GM18870 (cell line): Measurements from ENCODE around the gene AUP1.

ENCODE experiments used
- ATAC-seq: cut with Tn5 transposase; IDR thresholded peaks from one replicate; pipeline ENCODE4 v1.9.1; 2021; ENCODE audit warnings: moderate library complexity; ENCODE audit not compliant: unreplicated experiment

Gene AUP1

DNA sequence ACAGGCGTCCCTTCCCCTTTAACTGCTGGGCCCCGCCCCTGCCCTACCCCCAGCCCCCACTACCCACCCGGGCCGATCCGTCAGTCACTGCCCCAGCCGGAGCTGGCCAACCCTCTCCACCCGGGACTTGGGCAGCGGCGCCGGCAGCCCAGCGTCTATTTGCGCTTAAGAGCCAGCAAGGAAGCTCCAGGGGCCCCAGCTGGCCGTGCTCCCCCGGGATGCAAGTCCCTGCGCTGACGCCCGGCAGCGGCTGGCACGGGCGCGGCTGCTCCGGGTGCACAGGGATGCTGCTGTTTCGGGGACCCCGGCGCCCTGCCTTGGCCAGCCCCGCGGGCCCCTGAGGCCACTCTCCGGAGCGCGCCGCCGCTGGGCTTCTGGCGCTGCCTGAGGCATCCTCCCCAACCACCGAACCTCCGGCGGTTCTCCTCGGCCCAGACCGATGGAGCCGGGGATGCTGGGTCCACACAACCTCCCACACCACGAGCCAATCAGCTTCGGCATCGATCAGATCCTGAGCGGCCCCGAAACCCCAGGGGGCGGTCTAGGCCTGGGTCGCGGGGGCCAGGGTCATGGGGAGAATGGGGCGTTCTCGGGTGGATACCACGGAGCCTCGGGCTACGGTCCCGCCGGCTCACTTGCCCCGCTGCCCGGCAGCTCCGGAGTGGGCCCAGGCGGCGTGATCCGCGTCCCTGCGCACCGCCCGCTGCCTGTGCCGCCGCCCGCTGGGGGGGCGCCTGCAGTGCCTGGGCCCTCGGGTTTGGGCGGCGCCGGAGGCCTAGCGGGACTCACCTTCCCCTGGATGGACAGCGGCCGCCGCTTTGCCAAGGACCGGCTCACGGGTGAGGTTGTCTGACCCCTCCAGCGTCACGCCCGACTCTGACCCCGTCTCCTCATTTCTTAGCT, 14.9 kb downstream of the AUP1 start, which contains the start of gene TLX2:
Gene TLX2, plus strand, starts transcription at position 83 of the 903 bp plus-strand sequence. Its CDS starts 357 bp downstream, at position 440.
- ATAC-seq: no peak

DNA sequence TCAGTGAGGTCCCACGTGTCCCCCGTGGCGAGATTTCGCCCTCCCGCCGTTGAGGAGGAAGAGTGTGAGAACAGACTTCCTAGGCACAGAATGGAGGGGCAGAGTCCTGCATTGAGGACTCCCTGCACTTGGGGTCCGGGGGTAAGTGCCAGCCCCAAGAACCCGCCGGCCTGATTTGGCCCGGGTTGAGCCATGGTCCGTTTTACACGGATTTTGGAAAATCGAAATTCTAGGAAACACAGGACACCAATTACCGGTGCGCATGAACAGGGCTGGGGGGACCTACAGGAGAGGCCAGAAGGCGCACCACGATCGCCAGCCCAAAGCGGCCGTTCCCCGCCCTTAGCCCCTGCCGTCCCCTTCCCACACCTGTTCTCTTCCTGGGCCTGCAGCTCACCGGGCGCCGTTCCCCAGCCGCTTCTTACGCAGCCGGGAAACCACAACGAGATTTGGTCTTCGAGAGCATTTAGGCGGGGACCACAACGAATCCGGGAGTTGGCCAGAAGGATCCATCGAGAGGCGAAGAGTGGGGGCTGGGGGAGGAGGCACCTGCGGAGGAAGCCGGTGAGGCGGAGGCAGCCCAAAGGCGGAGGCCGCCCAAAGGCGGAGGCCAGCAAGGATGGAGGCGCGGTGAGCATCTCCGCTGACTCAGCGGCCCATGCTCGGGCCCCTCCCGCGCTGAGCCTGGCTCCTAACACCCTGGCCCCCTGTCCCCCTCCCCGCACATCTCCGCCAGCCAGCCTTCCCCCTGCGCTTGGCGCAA, 15.7 kb downstream of the AUP1 start:
- no peak for ATAC-seq

DNA sequence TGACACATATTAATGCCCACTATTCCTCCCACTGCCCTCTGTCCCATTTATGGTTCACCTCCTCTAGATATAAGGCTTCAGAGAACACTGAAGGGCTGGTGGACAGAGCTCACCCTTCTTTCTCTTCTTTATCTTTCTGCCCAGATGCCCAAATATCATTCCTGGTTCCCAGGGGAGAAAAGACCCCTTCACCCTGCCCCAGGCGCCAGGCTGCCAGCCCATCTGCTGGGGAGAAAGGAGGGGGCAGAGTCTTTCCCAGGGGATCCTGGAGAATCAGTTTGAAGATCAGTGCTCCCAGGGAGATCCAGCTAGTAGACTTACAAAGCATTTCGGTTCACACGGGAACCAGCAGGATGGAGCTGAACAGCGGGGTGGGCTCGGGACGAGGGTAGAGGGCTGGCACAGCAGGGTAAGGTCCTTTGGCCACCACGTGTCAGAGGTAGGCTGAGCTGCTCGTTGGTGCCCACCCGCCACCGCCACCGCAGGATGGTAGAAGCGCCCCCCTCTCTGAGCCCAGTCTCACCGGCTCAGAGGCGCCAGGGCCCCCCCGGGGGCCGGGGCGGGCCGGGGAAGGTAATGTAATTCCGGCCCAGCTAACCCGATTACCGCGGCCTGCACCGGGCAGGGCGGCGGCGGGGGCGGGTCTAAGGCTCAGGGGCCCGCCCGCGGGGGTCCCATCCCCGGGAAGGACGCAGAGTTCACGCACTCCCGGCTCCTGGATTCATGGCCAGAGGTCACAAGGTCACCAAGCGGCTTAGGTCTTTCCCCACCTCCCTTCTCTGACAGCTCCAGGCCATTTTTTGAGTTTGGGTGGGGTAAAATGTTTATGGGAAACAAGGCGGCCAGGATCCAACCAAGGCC, 16.5 kb downstream of the AUP1 start:
- no peak for ATAC-seq

DNA sequence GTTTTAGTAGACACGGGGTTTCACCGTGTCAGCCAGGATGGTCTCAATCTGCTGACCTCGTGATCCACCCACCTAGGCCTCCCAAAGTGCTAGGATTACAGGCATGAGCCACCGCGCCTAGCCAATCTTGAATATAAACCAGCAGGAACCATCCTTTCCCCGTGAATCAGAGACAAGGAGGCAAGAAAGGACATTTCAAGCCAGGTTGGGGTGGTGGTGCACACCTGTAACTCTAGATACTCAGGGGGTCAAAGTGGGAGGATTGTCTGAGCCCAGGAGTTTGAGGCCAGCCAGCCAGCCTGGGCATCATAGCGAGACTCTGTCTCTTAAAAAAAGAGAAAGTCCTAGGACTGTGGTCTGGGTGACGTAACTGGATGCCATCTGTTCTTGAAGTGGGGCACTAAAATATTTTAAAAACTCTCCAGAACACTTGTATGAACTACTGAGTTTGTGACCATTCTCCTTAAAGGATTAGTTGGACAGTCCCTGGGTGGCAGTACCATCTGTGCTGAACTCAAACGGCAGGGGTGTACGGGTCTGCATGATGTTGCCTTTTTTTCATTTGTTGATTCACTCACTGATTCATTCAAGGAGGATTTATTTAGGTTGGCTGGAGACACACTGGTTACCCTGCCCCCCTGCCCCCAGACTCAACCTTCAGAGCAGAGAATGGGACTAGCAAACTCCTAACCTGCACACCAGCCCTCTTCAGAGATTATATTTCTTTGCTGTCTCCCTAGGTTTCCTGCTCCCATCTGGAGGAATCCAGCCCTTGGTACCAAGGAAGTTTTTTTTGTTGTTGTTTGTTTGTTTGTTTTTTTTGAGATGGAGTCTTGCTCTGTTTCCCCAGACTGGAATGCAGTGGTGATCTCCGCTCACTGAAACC, 18.2 kb downstream of the AUP1 start:
- no peak for ATAC-seq

DNA sequence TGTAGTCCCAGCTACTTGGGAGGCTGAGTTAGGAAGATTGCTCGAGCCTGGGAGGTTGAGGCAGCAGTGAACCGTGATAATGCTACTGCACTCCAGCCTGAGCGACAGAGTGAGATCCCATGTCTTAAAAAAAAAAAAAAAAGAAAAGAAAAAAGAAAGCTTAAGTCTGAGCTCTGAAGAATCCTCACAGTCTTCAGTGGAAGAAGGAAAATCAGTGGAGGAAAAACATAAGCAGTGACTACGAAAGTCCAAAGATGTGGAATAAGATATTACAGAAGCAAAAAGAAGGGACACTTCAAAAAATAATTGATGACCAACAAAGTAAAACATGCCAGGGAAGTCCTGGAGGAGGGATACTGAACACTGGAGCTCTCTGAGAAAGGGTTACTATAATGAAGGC, 19.2 kb downstream of the AUP1 start:
- ATAC-seq: no peak

DNA sequence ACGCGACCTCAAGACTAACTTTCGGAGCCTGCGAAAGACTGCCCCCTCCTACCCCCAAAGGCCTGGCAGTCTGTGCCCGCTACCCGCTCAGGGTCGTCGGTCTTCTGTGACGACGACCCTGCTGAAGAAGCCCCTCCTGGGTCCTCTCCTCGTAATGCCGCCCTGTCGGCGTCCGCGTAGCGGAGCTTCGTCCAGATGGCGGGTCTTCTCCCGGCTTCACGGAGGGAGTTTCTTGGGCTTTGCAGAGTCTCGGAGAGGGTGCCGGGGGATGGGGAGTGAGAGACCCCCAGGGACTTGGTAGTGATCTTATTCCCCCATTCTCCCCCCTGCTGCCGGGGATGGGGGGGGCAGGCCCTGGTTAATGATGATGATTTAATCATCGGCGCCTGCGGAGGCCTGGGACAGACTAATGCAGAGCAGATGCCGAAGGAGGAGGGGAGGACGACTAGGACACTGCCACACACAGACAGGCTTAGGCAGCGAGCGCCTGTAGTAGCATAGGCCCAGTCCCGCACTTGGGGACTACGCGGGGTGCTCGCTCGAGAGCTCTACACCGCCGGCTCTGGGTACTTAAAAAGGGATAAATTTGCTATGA, 21.5 kb downstream of the AUP1 start:
- ATAC-seq: no peak

DNA sequence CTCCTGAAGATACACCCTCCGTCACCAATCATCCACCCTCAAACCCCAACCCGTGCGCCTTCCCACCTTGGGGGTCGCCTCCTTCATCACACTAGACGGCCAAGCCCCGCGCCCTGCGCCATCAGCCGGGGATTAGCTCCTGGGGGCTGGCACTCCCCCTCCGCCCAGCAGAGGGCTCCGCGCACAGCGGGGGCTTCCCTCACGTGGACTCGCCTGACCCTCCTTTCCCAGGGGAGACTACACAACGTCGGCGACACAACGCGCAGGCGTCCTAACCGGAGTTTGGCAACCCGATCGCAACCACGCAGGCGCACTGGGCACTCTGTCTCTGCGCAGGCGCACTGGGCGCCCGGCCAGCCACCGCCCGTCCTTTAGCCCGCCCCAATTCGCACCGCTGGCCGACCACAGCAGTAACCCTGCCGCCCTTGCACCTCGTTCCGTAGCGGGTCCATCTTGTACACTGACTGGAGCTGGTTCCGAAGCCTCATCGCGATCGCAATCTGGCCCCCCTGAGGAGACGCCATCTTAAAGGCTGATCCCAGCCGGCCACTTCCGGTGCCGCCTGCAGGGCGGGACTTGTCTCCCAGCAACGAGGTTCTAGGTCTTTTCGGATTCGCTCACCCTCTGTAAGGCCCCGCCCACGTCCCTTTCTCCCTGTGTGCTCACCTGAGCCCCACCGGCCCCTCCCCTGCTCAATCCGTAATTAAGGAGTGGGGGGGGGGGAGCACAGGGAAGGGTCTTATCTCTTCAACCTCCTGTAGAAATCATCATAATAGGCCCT, 22.2 kb downstream of the AUP1 start, which contains the start of gene PCGF1:
Gene PCGF1, minus strand, starts transcription at position 551 of the 781 bp plus-strand sequence. Its CDS starts 27 bp downstream, at position 524.
- peak; percentile 91 for ATAC-seq

DNA sequence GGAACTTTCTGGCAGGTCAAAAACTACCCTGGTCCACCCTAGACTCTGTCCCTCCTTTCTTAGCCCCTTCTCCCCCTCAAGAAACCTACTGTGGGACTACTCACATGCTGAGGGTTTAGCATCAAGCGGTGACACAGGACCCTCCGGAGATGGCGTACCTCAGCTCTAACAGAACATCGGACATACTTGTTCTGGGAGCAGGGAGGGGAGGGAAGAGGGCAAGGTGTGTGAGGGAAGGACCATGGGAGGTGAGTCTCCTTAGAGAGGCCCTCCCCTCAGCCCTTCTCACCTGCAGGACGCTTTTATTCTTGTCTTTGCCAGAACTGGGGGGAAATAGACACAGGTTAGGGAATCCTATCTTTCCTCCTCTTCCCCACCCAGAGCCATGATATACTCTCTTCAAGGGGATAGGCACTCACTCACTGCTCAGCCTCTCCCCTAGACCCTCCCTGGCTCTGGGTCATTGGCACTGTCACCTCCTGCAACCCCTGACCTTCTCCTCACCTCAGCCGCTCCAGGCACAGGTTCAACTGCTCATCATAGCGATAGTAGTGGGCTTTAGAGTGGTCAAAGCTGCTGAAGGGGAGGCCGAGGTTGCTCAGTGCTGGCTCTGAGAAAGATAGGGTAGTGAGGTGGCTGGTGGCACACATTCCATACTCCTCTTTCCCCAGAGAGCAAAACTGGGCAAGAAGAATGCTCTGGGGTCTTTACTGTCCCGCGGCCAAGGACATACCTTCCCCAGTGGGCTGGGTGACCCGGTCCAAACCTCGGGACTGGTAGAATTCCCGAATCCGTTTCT, 23.9 kb downstream of the AUP1 start:
- ATAC-seq: no peak

DNA sequence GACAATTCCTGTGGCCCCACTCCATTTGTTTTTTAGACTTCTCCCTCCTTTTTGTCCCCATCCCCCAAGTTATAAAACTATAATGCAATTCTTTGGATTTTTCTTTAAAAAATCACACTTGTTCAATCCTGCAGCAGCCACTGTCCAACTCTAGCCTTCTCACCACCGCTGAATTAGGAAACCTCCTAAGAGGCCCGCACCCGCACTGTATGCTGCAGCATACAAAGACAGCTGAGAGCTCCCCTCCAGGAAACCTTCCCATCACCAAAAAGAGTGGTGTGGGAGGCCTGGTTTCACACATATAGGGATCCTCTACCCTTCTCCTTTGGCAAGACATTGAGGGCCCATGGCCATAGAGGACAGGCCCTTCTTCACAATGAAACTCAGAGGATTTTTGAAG, 24.9 kb downstream of the AUP1 start:
- no peak for ATAC-seq

DNA sequence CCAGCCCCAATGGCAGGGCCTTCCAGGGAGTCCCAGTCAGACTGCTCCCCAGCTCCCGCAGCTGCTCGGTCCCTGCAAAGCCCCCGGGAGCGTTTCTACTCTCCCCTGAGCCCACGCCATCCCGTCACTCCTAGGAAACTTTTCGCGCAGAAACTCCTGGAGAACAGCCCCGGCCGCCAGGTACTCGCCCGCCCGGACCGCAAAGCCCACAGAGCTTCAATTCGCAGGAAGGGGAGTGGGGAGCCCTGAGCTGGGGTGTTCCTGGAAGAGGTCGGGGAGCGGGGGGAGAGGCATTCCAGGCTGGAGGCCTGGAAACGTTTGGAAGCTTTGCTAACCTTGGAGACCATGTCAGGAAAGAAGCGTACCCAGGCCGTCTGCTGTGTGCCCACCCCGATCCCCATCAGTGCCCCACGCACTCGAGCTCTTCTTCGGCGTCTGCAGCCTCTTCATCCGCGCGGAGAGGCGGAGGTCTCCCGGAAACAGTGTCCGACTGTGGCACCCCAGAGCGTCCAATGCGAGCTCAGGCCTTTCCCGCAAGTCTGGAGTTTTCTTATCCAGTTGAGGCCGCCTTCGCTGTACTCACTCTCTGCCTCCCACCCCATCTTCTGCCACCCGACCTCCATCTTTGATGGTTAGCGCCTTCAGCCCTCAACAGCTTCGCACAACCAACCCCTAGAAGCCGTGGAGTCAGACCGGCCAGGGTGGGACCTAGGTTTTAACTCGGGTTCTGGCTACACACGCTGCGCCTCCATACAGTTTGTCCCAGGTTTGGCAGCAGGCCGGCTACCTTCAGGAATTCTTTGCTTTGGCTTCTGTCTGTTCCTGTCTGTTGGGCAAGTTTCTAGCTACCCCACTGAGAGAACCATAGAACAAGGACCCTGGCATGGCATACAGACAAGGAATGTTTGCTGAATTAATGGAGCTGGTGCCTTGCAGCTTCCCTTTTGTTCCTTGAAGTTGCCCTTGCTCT, 25.7 kb downstream of the AUP1 start:
- ATAC-seq: no peak

DNA sequence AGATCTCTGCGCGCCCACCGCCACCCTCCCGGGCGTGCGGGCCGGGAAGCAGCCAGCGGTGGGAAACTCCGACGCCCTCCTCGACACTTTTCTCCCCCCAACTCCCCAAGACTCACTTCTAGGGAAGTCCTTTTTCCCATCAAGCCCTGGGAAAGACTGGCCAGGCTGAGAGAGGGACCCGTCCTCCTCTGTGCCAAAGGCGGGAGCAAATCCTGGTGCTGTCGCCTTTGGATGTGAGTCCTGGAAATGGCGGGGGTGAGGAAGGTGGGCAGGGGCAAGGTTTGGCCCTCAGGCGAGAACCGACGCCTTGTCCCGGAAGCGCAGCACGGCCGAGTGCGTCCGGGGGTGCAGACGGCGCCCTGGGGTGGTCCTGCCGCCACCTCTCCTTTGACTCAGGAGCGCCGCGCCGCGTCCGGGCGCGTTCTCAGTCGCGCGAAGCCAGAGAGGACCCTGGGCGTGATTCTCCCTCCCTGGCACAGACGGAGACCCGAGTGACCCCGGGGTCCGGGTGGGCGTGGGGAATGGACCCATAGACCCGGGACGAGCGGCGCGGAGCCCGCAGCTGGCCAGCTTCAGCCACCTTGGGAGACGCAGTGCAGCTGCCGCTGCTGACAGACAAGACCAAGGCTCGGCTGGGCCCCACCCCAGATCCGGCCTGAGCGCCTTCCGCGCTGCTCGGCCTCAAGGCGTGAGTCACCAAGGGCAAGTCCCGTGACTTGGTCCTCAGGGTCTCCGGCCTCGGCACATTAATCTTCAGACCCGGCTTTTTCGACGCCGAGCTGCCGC, 26.6 kb downstream of the AUP1 start:
- ATAC-seq: no peak

DNA sequence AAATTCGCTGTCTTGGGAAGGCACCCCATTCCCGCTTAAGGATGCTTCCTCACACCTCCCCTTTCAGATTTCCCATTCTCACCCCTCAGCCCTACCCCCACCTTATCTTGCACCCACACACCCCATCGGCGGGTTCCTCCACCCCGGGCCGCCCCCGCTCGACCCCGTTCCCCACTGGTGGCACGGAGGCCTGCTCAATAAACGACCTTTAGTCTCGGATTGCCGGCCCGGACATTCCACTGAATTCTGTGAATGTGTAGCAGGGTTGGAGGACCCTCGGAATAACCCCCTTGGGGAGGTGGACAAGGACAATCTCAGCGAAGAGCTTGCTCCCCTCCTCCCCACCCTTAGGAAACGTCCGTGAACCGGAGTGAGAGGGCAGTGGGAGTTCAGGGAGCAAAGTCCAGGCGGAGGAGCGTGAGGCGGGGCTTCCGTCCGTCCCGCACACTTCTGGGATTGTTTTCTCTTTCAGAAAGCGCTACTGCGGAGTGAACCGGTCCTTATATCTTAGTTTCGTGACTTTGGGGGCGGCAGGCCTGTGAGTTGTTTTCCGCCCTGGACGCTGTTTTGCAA, 27.3 kb downstream of the AUP1 start:
- ATAC-seq: no peak

DNA sequence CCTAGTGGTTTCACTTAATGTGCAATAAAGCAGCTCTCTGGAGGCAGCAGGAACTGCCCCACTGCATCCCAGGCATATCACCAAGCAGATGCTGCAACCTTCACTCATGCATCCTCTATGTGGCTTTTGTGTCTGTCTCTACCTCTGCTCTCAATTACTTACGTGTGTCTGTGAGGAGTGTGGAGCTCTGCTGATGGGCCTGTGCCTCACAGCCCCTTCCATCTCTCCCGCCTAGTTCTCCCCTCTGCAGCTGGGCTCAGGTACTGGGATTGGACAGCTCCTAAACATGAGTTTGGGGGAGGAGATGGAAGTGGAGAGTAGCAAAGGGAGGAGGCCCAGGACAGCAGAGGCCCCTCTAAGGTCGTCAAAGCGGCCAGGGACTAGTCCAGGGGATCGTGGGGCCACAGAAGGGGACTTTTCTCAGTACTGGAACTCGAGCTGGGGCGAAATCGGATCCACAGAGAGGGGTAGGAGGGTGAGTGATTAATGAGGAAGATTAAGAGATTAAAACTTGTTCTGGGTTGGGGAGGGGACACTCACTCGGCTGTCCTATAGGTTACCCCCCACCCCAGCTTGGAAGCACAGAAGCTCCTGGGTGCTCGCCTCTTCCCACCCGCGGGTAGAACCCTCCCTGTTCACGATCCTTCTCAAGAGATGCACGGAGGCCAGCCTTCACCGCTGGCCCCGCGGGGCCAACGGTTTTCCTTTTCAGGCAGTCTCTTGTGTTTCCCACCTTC, 28.0 kb downstream of the AUP1 start:
- no peak for ATAC-seq

DNA sequence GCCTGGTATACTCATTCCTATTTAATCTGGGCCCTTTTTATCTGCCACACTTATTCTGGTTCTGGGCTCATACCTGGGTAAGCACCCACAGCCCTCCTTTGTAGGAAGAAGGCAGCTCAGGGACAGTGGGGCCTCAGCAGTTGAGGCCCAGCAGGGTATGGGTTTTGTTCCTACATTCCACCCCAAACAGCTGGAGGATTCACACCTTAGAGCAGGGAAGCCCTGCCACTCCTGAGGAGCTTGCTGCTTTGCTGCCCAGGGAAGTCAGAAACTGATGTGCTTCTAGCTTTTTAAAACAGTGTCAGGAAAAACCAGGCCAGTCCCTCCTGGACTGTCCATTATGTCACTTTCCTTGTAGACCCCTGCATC, 28.9 kb downstream of the AUP1 start:
- no peak for ATAC-seq

DNA sequence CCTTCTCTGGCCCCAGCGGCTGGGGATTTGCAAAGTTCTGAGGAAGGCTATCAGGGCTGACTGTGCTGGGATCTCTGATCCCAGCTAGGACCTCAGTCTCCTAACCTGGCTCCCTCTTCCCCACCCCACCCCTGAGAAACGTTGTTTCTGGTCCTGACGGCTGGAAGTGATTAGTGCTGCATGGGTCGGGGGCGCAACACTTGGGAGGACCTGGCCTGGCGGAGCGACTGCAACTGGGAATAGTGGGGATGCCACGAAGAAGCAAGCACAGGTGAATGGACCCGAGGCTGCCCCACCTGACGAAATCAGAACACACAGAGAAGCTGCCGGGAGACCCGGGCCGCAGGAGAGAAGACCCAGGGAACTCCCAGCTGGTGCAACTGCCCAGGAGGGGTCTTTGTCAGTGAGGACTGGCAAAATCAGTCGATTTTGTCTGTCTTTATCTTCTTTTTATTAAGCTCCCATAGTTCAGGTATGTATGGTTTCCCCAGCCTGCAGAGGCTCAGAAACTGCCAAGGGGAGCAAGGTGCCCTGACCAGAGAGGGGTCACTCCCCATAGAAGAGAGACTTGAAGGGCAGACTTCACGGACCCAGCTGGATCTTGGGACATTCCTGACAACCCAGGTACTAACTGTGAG, 29.4 kb downstream of the AUP1 start:
- no peak for ATAC-seq
